ENCODE measurements around the gene AGL. TPM values are rescaled to one million over a fixed set of nuclear protein-coding genes. Genes with fewer than 3 reads are reported as not detected.
"Not testable (repeated sequence)": the region's sequence is repeated elsewhere in the genome, so short reads cannot be mapped to it uniquely, and the experiment has no call there.

The AGL gene
- total RNA-seq, 2 experiments from 2014 or later: 12.2 to 20.6 TPM

DNA sequence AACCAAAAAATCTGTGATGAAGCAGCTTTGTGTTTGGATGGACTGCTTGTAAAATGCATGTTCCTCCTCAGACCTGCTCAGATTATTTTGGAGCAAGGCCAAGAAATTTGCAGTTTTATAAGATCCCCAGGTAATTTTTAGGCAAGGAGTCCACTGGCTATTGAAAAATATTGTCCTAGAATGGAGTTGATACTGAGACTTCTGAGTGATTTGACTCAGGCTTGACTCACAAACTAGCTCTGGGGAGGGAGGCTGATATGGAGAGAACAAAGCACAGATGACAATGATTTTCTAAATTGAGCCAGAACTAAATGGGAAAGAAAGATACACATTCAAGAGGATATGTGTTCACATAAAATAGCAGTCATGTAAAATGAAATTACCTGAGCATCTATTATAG, 36.7 kb downstream of the AGL start:
- Histone ChIP-seq H4K20me1 (ENCODE audit: insufficient read depth, low read length) (no peaks in the 10 kb centered on the region), H3K4me2 (ENCODE audit: low read length) (no peak overlapping the region), H3K27ac (ENCODE audit: low read depth, low read length, poor library complexity, severe bottlenecking) (no peak overlapping the region), H3K9me3 (ENCODE audit: low read length) (no peaks in the 10 kb centered on the region), H3K4me1 (ENCODE audit: insufficient read depth, low read length, poor library complexity, severe bottlenecking) (no peaks in the 10 kb centered on the region), H3K4me3 (ENCODE audit: low read depth, low read length, poor library complexity, severe bottlenecking) (no peak overlapping the region), H3K9me2 (ENCODE audit: insufficient read depth, low read length) (no peaks in the 10 kb centered on the region), H2AFZ (ENCODE audit: low read length) (no peak overlapping the region), H3K79me2 (ENCODE audit: insufficient read depth, low read depth, low read length) (no peaks in the 10 kb centered on the region), H3K36me3 (ENCODE audit: insufficient read depth, low read length) (peaks cover 80% of the 10 kb centered on the region)
- ChIA-PET CTCF (ENCODE audit: unreplicated experiment) (no interaction called here), POLR2A (interaction anchor here (0.6 to 1.1 kb wide), 4 partner anchors 15 to 90 kb away, joined by 3 to 4 read pairs (median 3); no protein-coding TSS in a partner anchor)
- no peak for DNase-seq (ENCODE audit: low spot score)
- TF ChIP-seq, protein P1, sequence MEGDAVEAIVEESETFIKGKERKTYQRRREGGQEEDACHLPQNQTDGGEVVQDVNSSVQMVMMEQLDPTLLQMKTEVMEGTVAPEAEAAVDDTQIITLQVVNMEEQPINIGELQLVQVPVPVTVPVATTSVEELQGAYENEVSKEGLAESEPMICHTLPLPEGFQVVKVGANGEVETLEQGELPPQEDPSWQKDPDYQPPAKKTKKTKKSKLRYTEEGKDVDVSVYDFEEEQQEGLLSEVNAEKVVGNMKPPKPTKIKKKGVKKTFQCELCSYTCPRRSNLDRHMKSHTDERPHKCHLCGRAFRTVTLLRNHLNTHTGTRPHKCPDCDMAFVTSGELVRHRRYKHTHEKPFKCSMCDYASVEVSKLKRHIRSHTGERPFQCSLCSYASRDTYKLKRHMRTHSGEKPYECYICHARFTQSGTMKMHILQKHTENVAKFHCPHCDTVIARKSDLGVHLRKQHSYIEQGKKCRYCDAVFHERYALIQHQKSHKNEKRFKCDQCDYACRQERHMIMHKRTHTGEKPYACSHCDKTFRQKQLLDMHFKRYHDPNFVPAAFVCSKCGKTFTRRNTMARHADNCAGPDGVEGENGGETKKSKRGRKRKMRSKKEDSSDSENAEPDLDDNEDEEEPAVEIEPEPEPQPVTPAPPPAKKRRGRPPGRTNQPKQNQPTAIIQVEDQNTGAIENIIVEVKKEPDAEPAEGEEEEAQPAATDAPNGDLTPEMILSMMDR (conservative IDR thresholded peaks at IDR 0.05; ENCODE audit: low read length): no peak
- no peak for TF ChIP-seq EZH2phosphoT487 (IDR thresholded peaks at IDR 0.05; ENCODE audit: borderline replicate concordance, low read depth, low read length)
- BruUV-seq (replicated peaks): no TSS peak
- intact Hi-C loops (cut with micrococcal nuclease; ENCODE audit: unreplicated experiment): no loop called here

DNA sequence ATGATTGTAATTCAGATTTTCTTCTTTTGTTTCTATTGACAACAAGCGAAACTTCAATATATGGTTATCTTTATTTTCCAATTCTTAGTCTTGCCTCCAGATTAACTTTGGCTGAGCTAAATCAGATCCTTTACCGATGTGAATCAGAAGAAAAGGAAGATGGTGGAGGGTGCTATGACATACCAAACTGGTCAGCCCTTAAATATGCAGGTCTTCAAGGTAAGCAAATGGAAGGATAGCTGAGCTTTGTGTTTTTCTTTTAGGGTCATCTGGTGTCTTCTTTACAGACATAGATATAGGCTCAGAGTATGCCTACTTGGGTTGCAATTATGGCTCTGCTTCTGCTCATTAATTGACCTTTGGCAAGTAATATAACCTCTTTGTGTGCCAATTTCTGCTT, 37.7 kb downstream of the AGL start:
- no peak for DNase-seq (ENCODE audit: low spot score)

DNA sequence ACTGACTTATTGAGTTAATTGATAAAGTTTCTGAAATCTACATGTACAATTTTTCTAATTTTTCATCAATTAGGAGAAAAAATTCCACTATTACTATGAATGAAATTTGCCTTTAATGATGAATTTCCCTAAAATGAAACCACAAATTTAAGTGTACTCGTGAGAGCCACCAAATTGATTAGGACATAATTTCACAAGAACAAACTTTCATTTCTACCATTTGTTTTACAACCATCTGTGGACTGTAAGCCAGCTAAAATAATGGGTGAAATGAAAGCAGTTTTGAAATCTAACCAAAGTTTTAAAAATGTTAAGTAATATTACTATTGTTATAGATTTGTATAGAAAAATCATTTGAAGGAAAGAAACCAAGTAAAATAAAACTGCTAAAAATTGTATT, 41.8 kb downstream of the AGL start:
- BruUV-seq (replicated peaks): no TSS peak
- CTCF ChIA-PET (ENCODE audit: unreplicated experiment): no interaction called here

More for the DNA sequence above, 37.7 kb downstream of the AGL start:
- H3K4me3 ChIP-seq (ENCODE audit: low read depth, low read length, poor library complexity, severe bottlenecking): no peak overlapping the region
- H3K9me3 ChIP-seq (ENCODE audit: low read length): no peaks in the 10 kb centered on the region
- H3K9me2 ChIP-seq (ENCODE audit: insufficient read depth, low read length): no peaks in the 10 kb centered on the region
- intact Hi-C loops (cut with micrococcal nuclease; ENCODE audit: unreplicated experiment): no loop called here
- H3K4me2 ChIP-seq (ENCODE audit: low read length): no peak overlapping the region
- no peaks in the 10 kb centered on the region for H3K4me1 ChIP-seq (ENCODE audit: insufficient read depth, low read length, poor library complexity, severe bottlenecking)
- H2AFZ ChIP-seq (ENCODE audit: low read length): no peak overlapping the region
- no TSS peak for BruUV-seq (replicated peaks)
- no peak for TF ChIP-seq EZH2phosphoT487 (IDR thresholded peaks at IDR 0.05; ENCODE audit: borderline replicate concordance, low read depth, low read length)
- TF ChIP-seq, protein P1 (conservative IDR thresholded peaks at IDR 0.05; ENCODE audit: low read length): no peak
- H3K27ac ChIP-seq (ENCODE audit: low read depth, low read length, poor library complexity, severe bottlenecking): no peak overlapping the region
- ChIA-PET CTCF (ENCODE audit: unreplicated experiment) (no interaction called here), POLR2A (interaction anchor here (0.6 to 1.0 kb wide), 2 partner anchors 20 to 25 kb away, joined by 3 read pairs; no protein-coding TSS in a partner anchor)
- no peaks in the 10 kb centered on the region for H3K79me2 ChIP-seq (ENCODE audit: insufficient read depth, low read depth, low read length)
- peaks cover 76% of the 10 kb centered on the region for H3K36me3 ChIP-seq (ENCODE audit: insufficient read depth, low read length)
- H4K20me1 ChIP-seq (ENCODE audit: insufficient read depth, low read length): no peaks in the 10 kb centered on the region

DNA sequence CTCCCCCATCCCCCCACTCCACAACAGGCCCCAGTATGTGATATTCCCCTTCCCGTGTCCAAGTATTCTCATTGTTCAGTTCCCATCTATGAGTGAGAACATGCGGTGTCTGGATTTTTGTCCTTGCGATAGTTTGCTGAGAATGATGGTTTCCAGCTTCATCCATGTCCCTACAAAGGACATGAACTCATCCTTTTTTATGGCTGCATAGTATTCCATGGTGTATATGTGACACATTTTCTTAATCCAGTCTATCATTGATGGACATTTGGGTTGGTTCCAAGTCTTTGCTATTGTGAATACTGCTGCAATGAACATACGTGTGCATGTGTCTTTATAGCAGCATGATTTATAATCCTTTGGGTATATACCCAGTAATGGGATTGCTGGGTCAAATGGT, 53.1 kb downstream of the AGL start:
- H4K20me1 ChIP-seq (ENCODE audit: insufficient read depth, low read length); BruUV-seq (replicated peaks); intact Hi-C loops (cut with micrococcal nuclease; ENCODE audit: unreplicated experiment); CTCF ChIA-PET (ENCODE audit: unreplicated experiment); DNase-seq (ENCODE audit: low spot score); H3K27ac ChIP-seq (ENCODE audit: low read depth, low read length, poor library complexity, severe bottlenecking); H3K9me2 ChIP-seq (ENCODE audit: insufficient read depth, low read length); H2AFZ ChIP-seq (ENCODE audit: low read length); H3K4me1 ChIP-seq (ENCODE audit: insufficient read depth, low read length, poor library complexity, severe bottlenecking); H3K4me2 ChIP-seq (ENCODE audit: low read length); H3K4me3 ChIP-seq (ENCODE audit: low read depth, low read length, poor library complexity, severe bottlenecking); H3K79me2 ChIP-seq (ENCODE audit: insufficient read depth, low read depth, low read length); POLR2A ChIA-PET: not testable (repeated sequence)
- Histone ChIP-seq H3K36me3 (ENCODE audit: insufficient read depth, low read length) (peaks cover 60% of the 10 kb centered on the region), H3K9me3 (ENCODE audit: low read length) (peaks cover 11% of the 10 kb centered on the region; the same call in 1 of the 2 replicates)

More for the DNA sequence above, 41.8 kb downstream of the AGL start:
- Histone ChIP-seq H4K20me1 (ENCODE audit: insufficient read depth, low read length) (no peaks in the 10 kb centered on the region), H3K79me2 (ENCODE audit: insufficient read depth, low read depth, low read length) (no peaks in the 10 kb centered on the region), H3K9me2 (ENCODE audit: insufficient read depth, low read length) (no peaks in the 10 kb centered on the region), H3K9me3 (ENCODE audit: low read length) (no peaks in the 10 kb centered on the region), H3K4me1 (ENCODE audit: insufficient read depth, low read length, poor library complexity, severe bottlenecking) (no peaks in the 10 kb centered on the region), H3K27ac (ENCODE audit: low read depth, low read length, poor library complexity, severe bottlenecking) (no peak overlapping the region), H2AFZ (ENCODE audit: low read length) (no peak overlapping the region), H3K4me3 (ENCODE audit: low read depth, low read length, poor library complexity, severe bottlenecking) (no peak overlapping the region), H3K4me2 (ENCODE audit: low read length) (no peak overlapping the region), H3K36me3 (ENCODE audit: insufficient read depth, low read length) (peaks cover 63% of the 10 kb centered on the region)
- TF ChIP-seq EZH2phosphoT487 (IDR thresholded peaks at IDR 0.05; ENCODE audit: borderline replicate concordance, low read depth, low read length): no peak
- TF ChIP-seq, protein P1 (conservative IDR thresholded peaks at IDR 0.05; ENCODE audit: low read length): no peak
- POLR2A ChIA-PET: interaction anchor here (0.9 to 1.2 kb wide), 2 partner anchors 10 to 14 kb away, joined by 3 to 4 read pairs; no protein-coding TSS in a partner anchor
- intact Hi-C loops (cut with micrococcal nuclease; ENCODE audit: unreplicated experiment): no loop called here
- no peak for DNase-seq (ENCODE audit: low spot score)

Data from OCI-LY7 (cell line).